HEK293 (cell line): Measurements from ENCODE around the gene LRRC59.

Experiments
- CTCF ChIA-PET: fragments of 350-600 bp; formaldehyde crosslinking; extraction: SDS; loops from one replicate; lab custom pipeline; 2021; ENCODE audit warnings: antibody characterized with exemption; lab: Yijun Ruan, JAX
- POLR2A ChIA-PET: fragments of 300-600 bp; formaldehyde crosslinking; extraction: SDS; loops from one replicate; lab custom pipeline; 2020; ENCODE audit warnings: antibody characterized with exemption, inconsistent platforms; lab: Yijun Ruan, JAX
- H3K27ac ChIP-seq: fragments of 200-500 bp; sonication (Bioruptor generic); 2 replicates; pipeline ENCODE4 v1.5.1; 2014; ENCODE audit warnings: low read depth, low read length, control low read depth, inconsistent platforms; ENCODE audit errors: extremely low read depth
- H3K36me3 ChIP-seq, 2 experiments: fragments of 200-500 bp in 1 of 2; sonication (Bioruptor generic) in 1 of 2; 1 replicate in 1 of 2; 2 replicates in 1 of 2; pipeline ENCODE4 v1.5.1; 2014 to 2017; ENCODE audit warnings: inconsistent platforms in 2 of 2, low read length in 2 of 2; ENCODE audit not compliant: control insufficient read depth in 2 of 2, insufficient read depth in 1 of 2
- H3K4me1 ChIP-seq: fragments of 200-500 bp; sonication (Bioruptor generic); 2 replicates; pipeline ENCODE4 v1.5.1; 2014; ENCODE audit warnings: mild to moderate bottlenecking, low read length, inconsistent platforms; ENCODE audit not compliant: control insufficient read depth, insufficient read depth
- H3K4me3 ChIP-seq: 2 replicates; pipeline ENCODE4 v1.5.1; 2011; ENCODE audit warnings: low read depth, mild to moderate bottlenecking, control low read depth, low read length, moderate library complexity
- H3K9me3 ChIP-seq: fragments of 200-500 bp; sonication (Bioruptor generic); 2 replicates; pipeline ENCODE4 v1.5.1; 2014; ENCODE audit warnings: low read depth, low read length, inconsistent platforms; ENCODE audit not compliant: control insufficient read depth, insufficient read depth
- GLIS2 ChIP-seq: fragments of 450-650 bp; formaldehyde crosslinking; IDR thresholded peaks from 2 replicates; pipeline ENCODE4 v1.5.1; 2016; ENCODE audit warnings: missing biosample characterization, missing genetic modification characterization
- KLF16 ChIP-seq: fragments of 450-650 bp; formaldehyde crosslinking; IDR thresholded peaks from 2 replicates; pipeline ENCODE4 v1.5.1; 2017; ENCODE audit warnings: missing biosample characterization, missing genetic modification characterization
- KLF7 ChIP-seq: fragments of 450-650 bp; formaldehyde crosslinking; IDR thresholded peaks from 2 replicates; pipeline ENCODE4 v1.5.1; 2016; ENCODE audit warnings: missing biosample characterization, missing genetic modification characterization, borderline replicate concordance
- MYNN ChIP-seq: fragments of 450-650 bp; formaldehyde crosslinking; IDR thresholded peaks from 2 replicates; pipeline ENCODE4 v1.5.1; 2016; ENCODE audit warnings: missing biosample characterization, missing genetic modification characterization, borderline replicate concordance
- ZNF133 ChIP-seq: fragments of 450-650 bp; formaldehyde crosslinking; IDR thresholded peaks from 2 replicates; pipeline ENCODE4 v1.5.1; 2016; ENCODE audit warnings: missing biosample characterization, missing genetic modification characterization
- ZNF335 ChIP-seq: fragments of 450-650 bp; formaldehyde crosslinking; conservative IDR thresholded peaks from 2 replicates; pipeline ENCODE4 v1.5.1; 2016; ENCODE audit warnings: missing biosample characterization, missing genetic modification characterization
- ZNF433 ChIP-seq: fragments of 450-650 bp; formaldehyde crosslinking; IDR thresholded peaks from 2 replicates; pipeline ENCODE4 v1.5.1; 2016; ENCODE audit warnings: missing biosample characterization, missing genetic modification characterization, low read depth
- ZNF501 ChIP-seq: fragments of 450-650 bp; formaldehyde crosslinking; IDR thresholded peaks from 2 replicates; pipeline ENCODE4 v1.5.1; 2016; ENCODE audit warnings: missing biosample characterization, missing genetic modification characterization
- ZNF548 ChIP-seq: fragments of 450-650 bp; formaldehyde crosslinking; IDR thresholded peaks from 2 replicates; pipeline ENCODE4 v1.5.1; 2016; ENCODE audit warnings: missing biosample characterization, missing genetic modification characterization
- ZNF660 ChIP-seq: fragments of 450-650 bp; IDR thresholded peaks from 2 replicates; pipeline ENCODE4 v1.5.1; 2018; ENCODE audit warnings: missing biosample characterization, mild to moderate bottlenecking, missing genetic modification characterization
- ZNF707 ChIP-seq: fragments of 450-650 bp; formaldehyde crosslinking; IDR thresholded peaks from 2 replicates; pipeline ENCODE4 v1.5.1; 2016; ENCODE audit warnings: missing biosample characterization, missing genetic modification characterization
- TF ChIP-seq, protein P1 (sequence below): fragments of 450-650 bp; formaldehyde crosslinking; conservative IDR thresholded peaks from 2 replicates; pipeline ENCODE4 v1.5.1; 2016; ENCODE audit warnings: low read depth, missing biosample characterization, missing genetic modification characterization
- TF ChIP-seq, protein P2 (sequence below): fragments of 450-650 bp; formaldehyde crosslinking; IDR thresholded peaks from 2 replicates; pipeline ENCODE4 v1.5.1; 2016; ENCODE audit warnings: missing biosample characterization, missing genetic modification characterization
- TF ChIP-seq, protein P3 (sequence below): fragments of 450-650 bp; IDR thresholded peaks from 2 replicates; pipeline ENCODE4 v1.5.1; 2018; ENCODE audit warnings: missing biosample characterization, mild to moderate bottlenecking, missing genetic modification characterization
- TF ChIP-seq, protein P4 (sequence below): fragments of 450-650 bp; formaldehyde crosslinking; IDR thresholded peaks from 2 replicates; pipeline ENCODE4 v1.5.1; 2016; ENCODE audit warnings: missing biosample characterization, missing genetic modification characterization, borderline replicate concordance
- TF ChIP-seq, protein P5 (sequence below): fragments of 450-650 bp; formaldehyde crosslinking; optimal IDR thresholded peaks from 2 replicates; pipeline ENCODE3; 2016; ENCODE audit warnings: missing biosample characterization, mild to moderate bottlenecking, missing genetic modification characterization
- TF ChIP-seq, protein P6 (sequence below): fragments of 450-650 bp; formaldehyde crosslinking; IDR thresholded peaks from 2 replicates; pipeline ENCODE4 v1.5.1; 2016; ENCODE audit warnings: missing biosample characterization, missing genetic modification characterization

Gene LRRC59

DNA sequence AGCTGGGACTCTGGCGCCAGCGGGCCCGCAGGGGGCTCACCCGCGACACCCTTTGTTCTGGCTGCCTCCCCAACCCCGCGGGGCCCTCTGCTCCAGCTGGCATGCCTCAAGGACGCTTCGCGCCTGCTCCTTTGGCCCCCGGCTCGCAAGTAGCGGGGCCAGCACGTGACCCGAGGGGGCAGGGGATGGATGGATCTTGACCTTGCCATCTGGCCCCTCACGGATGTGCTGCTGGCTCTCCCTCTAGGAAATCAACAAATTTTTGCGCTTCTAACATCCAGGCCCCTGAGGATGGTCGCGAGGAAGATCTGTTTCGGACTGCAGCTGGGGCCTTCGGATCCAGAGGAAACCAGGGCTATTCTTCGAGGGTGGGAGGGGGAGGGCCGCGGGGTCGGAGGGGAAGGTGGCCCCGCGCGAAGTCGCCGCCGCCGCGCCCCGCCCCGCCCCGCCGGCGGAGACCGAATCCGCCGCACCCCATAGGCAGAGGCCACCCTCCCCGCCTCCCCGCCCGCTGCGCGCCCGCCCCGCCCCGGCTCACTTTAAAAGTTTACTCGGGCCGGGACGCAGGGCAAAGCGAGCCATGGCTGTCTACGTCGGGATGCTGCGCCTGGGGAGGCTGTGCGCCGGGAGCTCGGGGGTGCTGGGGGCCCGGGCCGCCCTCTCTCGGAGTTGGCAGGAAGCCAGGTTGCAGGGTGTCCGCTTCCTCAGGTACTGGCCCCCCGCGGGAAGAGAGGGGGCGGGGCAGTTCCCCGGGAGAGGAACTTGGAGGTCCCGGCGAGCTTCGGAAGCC is 28.6 kb upstream of the LRRC59 start, which contains the start of gene ACSF2:
Gene ACSF2 (plus strand): TSS at position 537 of the 790 bp plus-strand sequence. CDS start 44 bp downstream, at position 581.
- H3K36me3 ChIP-seq, result peaks cover 0 to 5% of the 10 kb centered on the region in 2 experiments; a peak in 1 of 3 replicates
- H3K4me3 ChIP-seq, result peak within 1 kb of the TSS; percentile 72
- CTCF ChIA-PET, result interaction anchor here (0.5 to 9.9 kb wide), 4 partner anchors 10 to 1540 kb away, joined by 3 to 71 read pairs (median 5); partner anchors contain the start of gene LRRC59
- H3K4me1 ChIP-seq, result peaks cover 10% of the 10 kb centered on the region; the same call in 1 of the 2 replicates
- no peaks in the 10 kb centered on the region for H3K9me3 ChIP-seq
- peak within 1 kb of the TSS; percentile 71 for H3K27ac ChIP-seq
- POLR2A ChIA-PET, result interaction anchor here (0.5 to 1.5 kb wide), 12 partner anchors 10 to 265 kb away, joined by 3 to 11 read pairs (median 4); partner anchors contain the start of genes LRRC59 and RSAD1
- TF ChIP-seq KLF7, result 0 out of 2 replicates have a peak, but pooled peaks have one; percentile 53
- peak; percentile 81 for TF ChIP-seq GLIS2 (tag by site-specific recombination)
- peak; percentile 62 for TF ChIP-seq KLF16 (tag by site-specific recombination)
- TF ChIP-seq, protein P1, sequence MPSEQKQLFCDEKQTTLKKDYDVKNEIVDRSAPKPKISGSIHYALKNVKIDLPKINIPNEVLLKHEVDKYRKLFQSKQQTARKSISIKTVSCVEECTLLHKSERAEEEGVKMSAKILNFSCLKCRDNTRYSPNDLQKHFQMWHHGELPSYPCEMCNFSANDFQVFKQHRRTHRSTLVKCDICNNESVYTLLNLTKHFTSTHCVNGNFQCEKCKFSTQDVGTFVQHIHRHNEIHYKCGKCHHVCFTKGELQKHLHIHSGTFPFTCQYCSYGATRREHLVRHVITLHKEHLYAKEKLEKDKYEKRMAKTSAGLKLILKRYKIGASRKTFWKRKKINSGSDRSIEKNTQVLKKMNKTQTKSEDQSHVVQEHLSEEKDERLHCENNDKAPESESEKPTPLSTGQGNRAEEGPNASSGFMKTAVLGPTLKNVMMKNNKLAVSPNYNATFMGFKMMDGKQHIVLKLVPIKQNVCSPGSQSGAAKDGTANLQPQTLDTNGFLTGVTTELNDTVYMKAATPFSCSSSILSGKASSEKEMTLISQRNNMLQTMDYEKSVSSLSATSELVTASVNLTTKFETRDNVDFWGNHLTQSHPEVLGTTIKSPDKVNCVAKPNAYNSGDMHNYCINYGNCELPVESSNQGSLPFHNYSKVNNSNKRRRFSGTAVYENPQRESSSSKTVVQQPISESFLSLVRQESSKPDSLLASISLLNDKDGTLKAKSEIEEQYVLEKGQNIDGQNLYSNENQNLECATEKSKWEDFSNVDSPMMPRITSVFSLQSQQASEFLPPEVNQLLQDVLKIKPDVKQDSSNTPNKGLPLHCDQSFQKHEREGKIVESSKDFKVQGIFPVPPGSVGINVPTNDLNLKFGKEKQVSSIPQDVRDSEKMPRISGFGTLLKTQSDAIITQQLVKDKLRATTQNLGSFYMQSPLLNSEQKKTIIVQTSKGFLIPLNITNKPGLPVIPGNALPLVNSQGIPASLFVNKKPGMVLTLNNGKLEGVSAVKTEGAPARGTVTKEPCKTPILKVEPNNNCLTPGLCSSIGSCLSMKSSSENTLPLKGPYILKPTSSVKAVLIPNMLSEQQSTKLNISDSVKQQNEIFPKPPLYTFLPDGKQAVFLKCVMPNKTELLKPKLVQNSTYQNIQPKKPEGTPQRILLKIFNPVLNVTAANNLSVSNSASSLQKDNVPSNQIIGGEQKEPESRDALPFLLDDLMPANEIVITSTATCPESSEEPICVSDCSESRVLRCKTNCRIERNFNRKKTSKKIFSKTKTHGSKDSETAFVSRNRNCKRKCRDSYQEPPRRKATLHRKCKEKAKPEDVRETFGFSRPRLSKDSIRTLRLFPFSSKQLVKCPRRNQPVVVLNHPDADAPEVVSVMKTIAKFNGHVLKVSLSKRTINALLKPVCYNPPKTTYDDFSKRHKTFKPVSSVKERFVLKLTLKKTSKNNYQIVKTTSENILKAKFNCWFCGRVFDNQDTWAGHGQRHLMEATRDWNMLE (tag by site-specific recombination), result no peak
- peak; percentile 68 for TF ChIP-seq ZNF335 (tag by site-specific recombination)
- 0 out of 2 replicates have a peak, but pooled peaks have one; percentile 50 for TF ChIP-seq ZNF660 (tag by site-specific recombination)
- TF ChIP-seq, protein P2, sequence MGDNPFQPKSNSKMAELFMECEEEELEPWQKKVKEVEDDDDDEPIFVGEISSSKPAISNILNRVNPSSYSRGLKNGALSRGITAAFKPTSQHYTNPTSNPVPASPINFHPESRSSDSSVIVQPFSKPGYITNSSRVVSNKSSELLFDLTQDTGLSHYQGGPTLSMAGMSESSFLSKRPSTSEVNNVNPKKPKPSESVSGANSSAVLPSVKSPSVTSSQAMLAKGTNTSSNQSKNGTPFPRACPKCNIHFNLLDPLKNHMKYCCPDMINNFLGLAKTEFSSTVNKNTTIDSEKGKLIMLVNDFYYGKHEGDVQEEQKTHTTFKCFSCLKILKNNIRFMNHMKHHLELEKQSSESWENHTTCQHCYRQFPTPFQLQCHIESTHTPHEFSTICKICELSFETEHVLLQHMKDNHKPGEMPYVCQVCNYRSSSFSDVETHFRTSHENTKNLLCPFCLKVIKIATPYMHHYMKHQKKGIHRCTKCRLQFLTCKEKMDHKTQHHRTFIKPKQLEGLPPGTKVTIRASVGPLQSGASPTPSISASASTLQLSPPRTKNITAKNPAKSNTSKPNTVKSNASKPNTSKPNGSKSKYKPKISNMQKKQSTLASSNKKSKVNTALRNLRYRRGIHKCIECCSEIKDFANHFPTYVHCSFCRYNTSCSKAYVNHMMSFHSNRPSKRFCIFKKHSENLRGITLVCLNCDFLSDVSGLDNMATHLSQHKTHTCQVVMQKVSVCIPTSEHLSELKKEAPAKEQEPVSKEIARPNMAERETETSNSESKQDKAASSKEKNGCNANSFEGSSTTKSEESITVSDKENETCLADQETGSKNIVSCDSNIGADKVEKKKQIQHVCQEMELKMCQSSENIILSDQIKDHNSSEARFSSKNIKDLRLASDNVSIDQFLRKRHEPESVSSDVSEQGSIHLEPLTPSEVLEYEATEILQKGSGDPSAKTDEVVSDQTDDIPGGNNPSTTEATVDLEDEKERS (tag by site-specific recombination), result no peak
- no peak for TF ChIP-seq ZNF501 (tag by site-specific recombination)
- TF ChIP-seq, protein P3, sequence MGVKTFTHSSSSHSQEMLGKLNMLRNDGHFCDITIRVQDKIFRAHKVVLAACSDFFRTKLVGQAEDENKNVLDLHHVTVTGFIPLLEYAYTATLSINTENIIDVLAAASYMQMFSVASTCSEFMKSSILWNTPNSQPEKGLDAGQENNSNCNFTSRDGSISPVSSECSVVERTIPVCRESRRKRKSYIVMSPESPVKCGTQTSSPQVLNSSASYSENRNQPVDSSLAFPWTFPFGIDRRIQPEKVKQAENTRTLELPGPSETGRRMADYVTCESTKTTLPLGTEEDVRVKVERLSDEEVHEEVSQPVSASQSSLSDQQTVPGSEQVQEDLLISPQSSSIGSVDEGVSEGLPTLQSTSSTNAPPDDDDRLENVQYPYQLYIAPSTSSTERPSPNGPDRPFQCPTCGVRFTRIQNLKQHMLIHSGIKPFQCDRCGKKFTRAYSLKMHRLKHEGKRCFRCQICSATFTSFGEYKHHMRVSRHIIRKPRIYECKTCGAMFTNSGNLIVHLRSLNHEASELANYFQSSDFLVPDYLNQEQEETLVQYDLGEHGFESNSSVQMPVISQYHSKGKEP, result peak; percentile 35; the same call in 1 of the 2 replicates
- TF ChIP-seq, protein P4, sequence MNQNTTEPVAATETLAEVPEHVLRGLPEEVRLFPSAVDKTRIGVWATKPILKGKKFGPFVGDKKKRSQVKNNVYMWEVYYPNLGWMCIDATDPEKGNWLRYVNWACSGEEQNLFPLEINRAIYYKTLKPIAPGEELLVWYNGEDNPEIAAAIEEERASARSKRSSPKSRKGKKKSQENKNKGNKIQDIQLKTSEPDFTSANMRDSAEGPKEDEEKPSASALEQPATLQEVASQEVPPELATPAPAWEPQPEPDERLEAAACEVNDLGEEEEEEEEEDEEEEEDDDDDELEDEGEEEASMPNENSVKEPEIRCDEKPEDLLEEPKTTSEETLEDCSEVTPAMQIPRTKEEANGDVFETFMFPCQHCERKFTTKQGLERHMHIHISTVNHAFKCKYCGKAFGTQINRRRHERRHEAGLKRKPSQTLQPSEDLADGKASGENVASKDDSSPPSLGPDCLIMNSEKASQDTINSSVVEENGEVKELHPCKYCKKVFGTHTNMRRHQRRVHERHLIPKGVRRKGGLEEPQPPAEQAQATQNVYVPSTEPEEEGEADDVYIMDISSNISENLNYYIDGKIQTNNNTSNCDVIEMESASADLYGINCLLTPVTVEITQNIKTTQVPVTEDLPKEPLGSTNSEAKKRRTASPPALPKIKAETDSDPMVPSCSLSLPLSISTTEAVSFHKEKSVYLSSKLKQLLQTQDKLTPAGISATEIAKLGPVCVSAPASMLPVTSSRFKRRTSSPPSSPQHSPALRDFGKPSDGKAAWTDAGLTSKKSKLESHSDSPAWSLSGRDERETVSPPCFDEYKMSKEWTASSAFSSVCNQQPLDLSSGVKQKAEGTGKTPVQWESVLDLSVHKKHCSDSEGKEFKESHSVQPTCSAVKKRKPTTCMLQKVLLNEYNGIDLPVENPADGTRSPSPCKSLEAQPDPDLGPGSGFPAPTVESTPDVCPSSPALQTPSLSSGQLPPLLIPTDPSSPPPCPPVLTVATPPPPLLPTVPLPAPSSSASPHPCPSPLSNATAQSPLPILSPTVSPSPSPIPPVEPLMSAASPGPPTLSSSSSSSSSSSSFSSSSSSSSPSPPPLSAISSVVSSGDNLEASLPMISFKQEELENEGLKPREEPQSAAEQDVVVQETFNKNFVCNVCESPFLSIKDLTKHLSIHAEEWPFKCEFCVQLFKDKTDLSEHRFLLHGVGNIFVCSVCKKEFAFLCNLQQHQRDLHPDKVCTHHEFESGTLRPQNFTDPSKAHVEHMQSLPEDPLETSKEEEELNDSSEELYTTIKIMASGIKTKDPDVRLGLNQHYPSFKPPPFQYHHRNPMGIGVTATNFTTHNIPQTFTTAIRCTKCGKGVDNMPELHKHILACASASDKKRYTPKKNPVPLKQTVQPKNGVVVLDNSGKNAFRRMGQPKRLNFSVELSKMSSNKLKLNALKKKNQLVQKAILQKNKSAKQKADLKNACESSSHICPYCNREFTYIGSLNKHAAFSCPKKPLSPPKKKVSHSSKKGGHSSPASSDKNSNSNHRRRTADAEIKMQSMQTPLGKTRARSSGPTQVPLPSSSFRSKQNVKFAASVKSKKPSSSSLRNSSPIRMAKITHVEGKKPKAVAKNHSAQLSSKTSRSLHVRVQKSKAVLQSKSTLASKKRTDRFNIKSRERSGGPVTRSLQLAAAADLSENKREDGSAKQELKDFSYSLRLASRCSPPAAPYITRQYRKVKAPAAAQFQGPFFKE (tag by site-specific recombination), result no peak
- TF ChIP-seq ZNF548 (tag by site-specific recombination), result no peak
- TF ChIP-seq, protein P5, sequence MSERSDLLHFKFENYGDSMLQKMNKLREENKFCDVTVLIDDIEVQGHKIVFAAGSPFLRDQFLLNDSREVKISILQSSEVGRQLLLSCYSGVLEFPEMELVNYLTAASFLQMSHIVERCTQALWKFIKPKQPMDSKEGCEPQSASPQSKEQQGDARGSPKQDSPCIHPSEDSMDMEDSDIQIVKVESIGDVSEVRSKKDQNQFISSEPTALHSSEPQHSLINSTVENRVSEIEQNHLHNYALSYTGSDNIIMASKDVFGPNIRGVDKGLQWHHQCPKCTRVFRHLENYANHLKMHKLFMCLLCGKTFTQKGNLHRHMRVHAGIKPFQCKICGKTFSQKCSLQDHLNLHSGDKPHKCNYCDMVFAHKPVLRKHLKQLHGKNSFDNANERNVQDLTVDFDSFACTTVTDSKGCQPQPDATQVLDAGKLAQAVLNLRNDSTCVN (tag by site-specific recombination), result peak; percentile 49
- no peak for TF ChIP-seq ZNF133 (tag by site-specific recombination)
- no peak for TF ChIP-seq ZNF433 (tag by site-specific recombination)
- TF ChIP-seq ZNF707 (tag by site-specific recombination), result no peak
- TF ChIP-seq, protein P6, sequence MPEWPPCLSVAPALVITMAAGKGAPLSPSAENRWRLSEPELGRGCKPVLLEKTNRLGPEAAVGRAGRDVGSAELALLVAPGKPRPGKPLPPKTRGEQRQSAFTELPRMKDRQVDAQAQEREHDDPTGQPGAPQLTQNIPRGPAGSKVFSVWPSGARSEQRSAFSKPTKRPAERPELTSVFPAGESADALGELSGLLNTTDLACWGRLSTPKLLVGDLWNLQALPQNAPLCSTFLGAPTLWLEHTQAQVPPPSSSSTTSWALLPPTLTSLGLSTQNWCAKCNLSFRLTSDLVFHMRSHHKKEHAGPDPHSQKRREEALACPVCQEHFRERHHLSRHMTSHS (tag by site-specific recombination), result no peak
- TF ChIP-seq MYNN, result no peak
